HG03571 (cell line): Measurements from ENCODE around the gene C1QC.
"Not testable (repeated sequence)": the region's sequence is repeated elsewhere in the genome, so short reads cannot be mapped to it uniquely, and the experiment has no call there.

ENCODE experiments used
- ATAC-seq: cut with Tn5 transposase; IDR thresholded peaks from one replicate; pipeline ENCODE4 v1.9.1; 2021; ENCODE audit not compliant: unreplicated experiment

C1QC gene

GRCh38 chr1:22645931-22646330 is 2.5 kb downstream of the C1QC start:
- ATAC-seq: no peak

DNA sequence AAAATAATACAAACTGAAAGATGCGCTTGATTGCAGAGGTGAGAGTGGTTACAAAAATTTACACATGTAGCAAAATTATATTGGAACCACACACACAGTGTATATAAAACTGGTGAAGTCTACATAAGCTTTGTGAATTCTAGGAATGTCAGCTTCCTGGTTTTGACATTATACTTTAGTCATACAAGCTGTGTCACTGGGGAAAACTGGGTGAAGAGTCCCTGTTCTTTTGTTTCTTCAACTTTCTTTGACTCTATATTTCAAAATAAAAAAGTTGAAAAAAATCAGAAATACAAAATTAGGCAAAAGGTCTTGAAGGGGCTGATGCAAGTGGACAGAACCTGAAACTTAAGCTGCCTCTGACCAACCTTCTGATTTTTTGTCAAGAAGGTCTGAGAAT is 3.0 kb downstream of the C1QC start:
- no peak for ATAC-seq

DNA sequence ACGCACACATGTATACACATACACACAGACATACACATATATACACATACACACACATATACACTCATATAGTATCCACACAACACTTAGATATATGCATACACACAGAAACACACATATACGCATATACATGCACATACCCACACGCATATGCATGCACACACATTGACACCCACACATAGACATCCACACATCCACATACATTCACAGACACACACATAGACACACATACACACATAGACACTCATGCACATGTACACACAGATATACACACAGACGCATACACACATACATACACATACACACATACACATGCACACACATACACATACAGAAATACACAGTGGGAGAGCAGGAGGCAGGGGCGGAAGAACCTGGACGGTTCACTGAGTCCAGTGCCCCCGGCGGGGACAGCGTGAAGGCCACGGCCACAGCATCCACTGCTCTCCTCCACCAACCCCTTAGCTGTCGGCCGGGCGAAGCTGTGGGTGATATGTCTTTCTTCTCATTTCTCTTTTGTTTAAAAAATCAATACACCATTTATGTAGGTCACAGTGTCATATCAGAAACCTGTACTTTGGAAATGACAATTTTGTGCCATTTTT is 6.8 kb downstream of the C1QC start:
- no peak for ATAC-seq

- no peak for ATAC-seq
These were observed 8.8 kb downstream of the C1QC start for GRCh38 chr1:22651941-22652856.

- ATAC-seq: no peak
These were observed 9.5 kb downstream of the C1QC start, which contains the start of gene C1QB for GRCh38 chr1:22652881-22653316. Gene C1QB (plus strand): TSS chr1:22653236. CDS start chr1:22659463, 6,227 bp downstream.

DNA sequence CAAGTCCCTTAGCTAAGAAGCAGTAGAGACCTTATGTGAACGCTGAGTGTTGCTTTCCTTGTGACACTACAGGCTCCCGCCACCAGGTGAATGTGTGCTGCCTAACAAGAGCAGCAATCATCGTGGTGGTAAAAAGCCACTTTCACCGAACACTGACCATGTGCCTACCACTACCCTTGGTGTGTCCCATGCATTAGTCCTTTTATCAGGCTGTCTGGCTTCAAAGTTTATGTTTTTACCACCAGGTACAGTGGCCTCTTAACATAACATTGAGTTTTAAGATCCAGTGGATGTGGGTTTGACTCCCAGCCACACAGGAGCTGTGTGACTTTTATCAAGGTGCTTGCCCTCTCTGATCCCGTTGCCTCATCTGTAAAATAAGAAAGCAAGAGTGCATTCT is 11.3 kb downstream of the C1QC start:
- ATAC-seq: no peak

DNA sequence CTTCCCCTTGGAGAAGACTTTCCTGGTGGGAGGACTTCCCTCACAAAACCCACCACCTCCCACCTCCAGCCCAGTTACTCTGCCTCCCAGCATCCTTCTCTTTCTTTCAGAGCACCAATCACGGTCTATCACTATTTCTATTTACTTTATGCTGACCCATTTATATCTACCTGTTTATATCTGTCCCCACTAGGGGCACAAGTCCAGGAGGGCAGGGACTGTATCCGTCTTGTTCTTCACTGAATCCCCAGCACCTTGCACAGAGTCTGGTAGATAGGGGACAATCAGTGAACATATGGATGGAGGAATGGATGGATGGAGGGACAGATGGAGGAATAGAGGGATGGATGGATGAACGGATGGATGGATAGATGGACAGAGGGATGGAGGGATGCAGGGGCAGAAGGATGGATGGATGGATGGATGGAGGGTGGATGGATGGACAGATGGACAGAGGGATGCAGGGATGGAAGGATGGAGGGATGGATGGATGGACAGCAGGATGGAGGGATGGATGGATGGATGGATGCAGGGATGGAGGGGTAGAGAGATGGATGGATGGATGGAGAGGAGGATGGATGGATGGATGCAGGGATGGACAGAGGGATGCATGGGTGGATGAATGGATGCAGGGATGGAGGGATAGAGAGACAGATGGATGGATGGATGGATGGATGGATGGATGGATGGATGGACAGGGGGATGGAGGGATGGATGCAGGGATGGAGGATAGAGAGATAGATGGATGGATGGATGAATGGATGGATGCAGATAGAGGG is 15.1 kb downstream of the C1QC start:
- no peak for ATAC-seq

GRCh38 chr1:22660716-22661241 is 17.3 kb downstream of the C1QC start:
- no peak for ATAC-seq

DNA sequence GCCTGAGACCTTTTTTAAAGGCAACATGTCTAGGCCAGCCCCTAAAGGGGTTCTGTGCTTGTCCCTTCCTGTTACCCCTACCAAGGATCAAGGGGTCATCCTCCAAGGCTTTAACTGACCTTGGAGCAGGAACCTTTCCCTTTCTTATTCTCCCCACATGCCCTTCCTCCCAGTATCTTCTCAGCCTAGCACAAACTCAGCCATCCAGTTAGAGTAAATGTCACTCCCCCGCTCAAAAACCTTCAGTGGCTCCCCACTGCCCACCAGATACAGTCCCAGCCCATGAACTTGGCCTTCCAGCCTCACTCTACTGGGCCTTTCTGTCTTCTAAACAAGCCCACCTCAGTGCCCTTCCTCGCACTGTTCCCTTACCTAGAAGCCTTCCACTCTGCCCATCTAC is 18.4 kb downstream of the C1QC start:
- no peak for ATAC-seq

- no peak for ATAC-seq
These were observed 18.9 kb downstream of the C1QC start for GRCh38 chr1:22662318-22662717.

- ATAC-seq: no peak
These were observed 19.6 kb downstream of the C1QC start for GRCh38 chr1:22662986-22663408.

DNA sequence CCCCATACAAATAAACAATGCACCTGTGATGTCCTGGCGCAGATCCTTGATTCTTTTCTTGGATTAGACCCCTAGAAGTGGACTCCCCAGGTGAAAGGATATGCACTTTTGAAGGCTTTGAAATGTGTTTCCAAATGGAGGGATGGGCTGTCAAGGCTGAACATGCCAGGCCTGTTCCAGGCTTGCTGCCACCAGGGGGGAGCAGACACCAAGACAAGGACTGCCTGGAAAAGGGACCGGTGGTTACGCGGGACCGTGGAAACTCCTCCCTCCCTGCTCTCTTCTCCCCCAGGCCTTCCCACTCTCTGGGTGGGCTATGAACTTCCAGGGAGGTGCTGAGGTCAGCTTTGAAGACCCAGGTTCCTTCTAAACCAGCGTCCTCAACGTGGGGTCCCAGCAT is 22.3 kb downstream of the C1QC start:
- ATAC-seq: no peak

DNA sequence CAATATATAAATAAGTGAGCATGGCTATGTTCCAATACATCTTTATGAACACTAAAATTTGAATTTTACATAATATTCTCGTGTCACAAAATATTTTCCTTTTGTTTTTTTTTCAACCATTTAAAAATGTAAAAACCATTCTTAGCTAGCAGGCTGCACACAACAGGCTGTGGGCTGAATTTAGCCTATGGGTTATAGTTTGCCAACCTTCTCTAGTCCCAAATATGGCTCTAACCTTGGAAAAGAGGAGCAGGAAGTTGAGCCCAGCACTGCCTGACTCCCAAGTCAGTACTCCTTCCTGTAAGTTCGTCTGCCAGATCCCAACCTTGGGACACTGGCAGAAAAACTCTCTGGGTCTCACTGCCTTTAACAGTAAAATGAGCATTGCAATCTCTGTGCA is 23.0 kb downstream of the C1QC start:
- no peak for ATAC-seq

DNA sequence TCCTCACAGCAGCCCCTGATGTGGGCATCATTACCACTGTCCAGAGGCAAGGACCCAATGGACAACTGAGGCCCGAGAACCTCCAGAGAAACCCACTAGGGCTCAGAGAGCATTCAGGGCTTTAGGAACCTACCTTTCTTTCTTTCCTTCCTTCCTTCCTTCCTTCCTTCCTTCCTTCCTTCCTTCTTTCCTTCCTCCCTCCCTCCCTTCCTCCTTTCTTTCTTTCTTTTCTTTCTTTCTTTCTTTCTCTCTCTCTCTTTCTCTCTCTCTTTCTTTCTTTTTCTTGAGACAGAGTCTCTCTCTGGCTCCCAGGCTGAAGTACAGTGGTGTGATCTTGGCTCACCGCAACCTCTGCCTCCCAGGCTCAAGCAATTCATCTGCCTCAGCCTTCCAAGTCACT is 25.4 kb downstream of the C1QC start:
- ATAC-seq: not testable (repeated sequence)

GRCh38 chr1:22670352-22670975 is 27.0 kb downstream of the C1QC start:
- ATAC-seq: no peak

DNA sequence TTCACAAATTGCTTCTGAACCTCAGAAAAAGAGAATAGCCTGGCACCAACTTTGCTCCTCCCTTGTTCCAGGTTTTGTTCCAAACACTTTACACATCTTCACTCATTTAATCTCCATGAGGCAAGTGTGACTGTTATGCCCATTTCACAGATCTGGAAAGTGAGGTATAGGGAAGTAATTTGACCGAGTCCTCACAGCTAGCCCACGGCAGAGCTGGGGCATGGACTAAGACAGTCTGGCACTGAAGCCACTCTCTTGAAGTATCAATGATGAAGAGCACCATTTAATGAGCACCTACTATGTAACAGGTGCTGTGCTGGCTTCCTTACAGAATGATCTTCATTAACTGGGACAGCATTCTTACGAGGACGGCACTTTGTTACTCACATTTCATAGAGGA is 28.6 kb downstream of the C1QC start:
- ATAC-seq: no peak

DNA sequence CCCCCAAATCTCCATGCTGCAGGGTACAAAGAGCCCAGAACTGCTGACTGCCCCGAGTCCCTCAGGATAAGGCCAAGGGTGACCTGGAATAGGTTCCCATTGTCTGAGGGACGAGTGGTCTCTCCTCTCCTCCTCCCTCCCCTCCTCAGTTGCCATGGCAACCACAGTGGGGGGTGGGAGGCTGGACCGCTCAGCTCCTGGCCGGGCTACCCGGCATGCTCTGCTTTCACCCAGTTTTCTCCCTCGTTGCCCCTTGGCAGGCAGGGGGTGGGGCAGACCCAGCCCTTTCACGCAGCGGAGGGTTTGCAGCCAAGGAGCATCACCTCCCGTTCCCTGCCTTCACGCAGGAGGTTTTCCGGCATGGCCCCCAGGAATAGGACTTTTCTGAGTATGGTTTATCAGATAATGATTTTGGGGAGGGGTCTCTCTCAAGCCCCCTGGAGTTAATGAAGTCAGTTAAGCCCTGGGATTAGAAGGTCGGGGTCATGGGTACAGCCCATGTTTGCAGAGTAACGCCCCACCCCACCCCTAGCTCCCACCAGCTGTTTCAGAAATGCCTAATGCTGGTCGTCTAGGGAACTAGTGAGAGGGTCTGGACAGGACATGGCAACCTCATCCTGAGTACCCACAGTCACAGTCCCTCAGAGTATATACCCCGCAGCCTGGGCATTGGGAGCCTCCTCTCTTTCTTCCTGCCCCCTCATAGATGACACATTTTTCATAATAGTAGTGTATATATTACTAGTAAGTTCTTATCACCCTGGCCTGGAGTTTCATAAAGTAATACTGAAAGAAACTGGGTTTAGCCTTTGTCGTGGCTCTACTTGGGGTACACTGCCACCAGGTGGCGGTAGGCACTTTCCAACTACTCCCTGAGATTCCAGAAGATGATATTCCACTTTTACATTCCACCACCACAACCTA is 30.3 kb downstream of the C1QC start:
- ATAC-seq: no peak

DNA sequence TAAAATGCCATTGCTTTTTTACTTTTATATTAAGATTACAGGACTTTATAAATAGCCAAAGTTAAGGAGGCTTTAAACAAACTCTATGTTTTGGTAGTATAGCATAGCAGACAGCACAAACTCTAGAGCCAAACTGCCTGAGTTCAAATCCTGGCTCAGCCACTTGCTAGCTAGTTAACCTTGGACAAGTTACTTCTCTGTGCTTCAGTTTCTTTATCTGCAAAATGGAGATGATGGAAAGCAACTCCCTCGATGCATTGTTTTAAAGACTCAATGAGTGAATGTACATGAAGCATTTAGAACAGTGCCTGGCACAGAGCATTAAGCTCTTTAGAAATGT is 30.9 kb downstream of the C1QC start:
- ATAC-seq: no peak

DNA sequence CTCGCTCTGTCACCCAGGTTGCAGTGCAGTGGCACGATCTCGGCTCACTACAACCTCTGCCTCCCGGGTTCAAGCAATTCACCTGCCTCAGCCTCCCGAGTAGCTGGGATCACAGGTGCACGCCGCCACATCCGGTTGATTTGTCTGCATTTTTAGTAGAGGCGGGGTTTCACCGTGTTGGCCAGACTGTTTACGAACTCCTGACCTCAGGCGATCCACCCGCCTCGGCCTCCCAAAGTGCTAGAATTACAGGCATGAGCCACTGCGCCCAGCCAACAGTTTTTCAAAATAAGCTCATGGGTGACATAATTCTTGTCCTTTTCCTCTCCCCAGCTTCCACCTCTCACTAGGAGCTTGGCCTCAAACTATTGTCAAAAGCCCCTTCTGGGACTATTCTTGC is 32.7 kb downstream of the C1QC start:
- not testable (repeated sequence) for ATAC-seq
